T follicular helper cell (primary cell): ENCODE data around the gene ABCC12.
"Not testable (repeated sequence)": the region's sequence is repeated elsewhere in the genome, so short reads cannot be mapped to it uniquely, and the experiment has no call there.

ENCODE experiments used
- DNase-seq: peaks from one replicate; pipeline ENCODE4 v3.0.0-alpha.2; 2020; ENCODE audit warnings: low read depth
- total RNA-seq, 2 experiments: gene quantifications; one replicate each; lab custom pipeline; 2026; lab: John Stamatoyannopoulos, UW

ABCC12 gene
- total RNA-seq, result 0 reads per million in 2 experiments

GRCh38 chr16:48155926-48156789 lies at the start of gene ABCC12:
Gene ABCC12 (minus strand): TSS chr16:48155993. CDS start chr16:48146424, 9,569 bp downstream.
- DNase-seq, result no peak

GRCh38 chr16:48204825-48205151 lies 49.0 kb upstream of the ABCC12 start:
- DNase-seq, result no peak

GRCh38 chr16:48203974-48204824 lies 48.4 kb upstream of the ABCC12 start:
- no peak for DNase-seq

- no peak for DNase-seq
These were observed 45.9 kb upstream of the ABCC12 start for GRCh38 chr16:48201515-48202201.

- no peak for DNase-seq
These were observed 41.5 kb upstream of the ABCC12 start for GRCh38 chr16:48197294-48197693.

GRCh38 chr16:48194828-48195556 lies 39.2 kb upstream of the ABCC12 start:
- DNase-seq, result no peak

GRCh38 chr16:48193846-48194245 lies 38.1 kb upstream of the ABCC12 start:
- DNase-seq, result no peak

GRCh38 chr16:48188449-48189102 lies 32.8 kb upstream of the ABCC12 start:
- DNase-seq, result no peak

GRCh38 chr16:48187779-48188178 lies 32.0 kb upstream of the ABCC12 start:
- DNase-seq, result no peak

GRCh38 chr16:48184681-48185080 lies 28.9 kb upstream of the ABCC12 start:
- no peak for DNase-seq

GRCh38 chr16:48182979-48183537 lies 27.3 kb upstream of the ABCC12 start:
- no peak for DNase-seq

- DNase-seq, result not testable (repeated sequence)
These were observed 26.1 kb upstream of the ABCC12 start for GRCh38 chr16:48181746-48182520.

- no peak for DNase-seq
These were observed 25.2 kb upstream of the ABCC12 start for GRCh38 chr16:48180868-48181480.

- no peak for DNase-seq
These were observed 21.0 kb upstream of the ABCC12 start for GRCh38 chr16:48176635-48177408.

- no peak for DNase-seq
These were observed 18.1 kb upstream of the ABCC12 start for GRCh38 chr16:48173889-48174288.

GRCh38 chr16:48172682-48173081 lies 16.9 kb upstream of the ABCC12 start:
- no peak for DNase-seq

- DNase-seq, result no peak
These were observed 14.1 kb upstream of the ABCC12 start for GRCh38 chr16:48169896-48170295.

- no peak for DNase-seq
These were observed 12.3 kb upstream of the ABCC12 start for GRCh38 chr16:48168075-48168474.

- DNase-seq, result not testable (repeated sequence)
These were observed 10.8 kb upstream of the ABCC12 start for GRCh38 chr16:48166617-48167016.
